ENCODE measurements around the gene MANSC1. TPM values are rescaled to one million over a fixed set of nuclear protein-coding genes. Genes with fewer than 3 reads are reported as not detected.
A peak's percentile ranks its signal among the peaks of the same experiment; 100 is the strongest.

The MANSC1 gene
- total and polyA plus RNA-seq, 9 of the 15 experiments (the other 6 are each of a cell fraction or from before 2014, with no cell fraction given), result 0.76 to 8.6 (median 3.1) TPM

DNA sequence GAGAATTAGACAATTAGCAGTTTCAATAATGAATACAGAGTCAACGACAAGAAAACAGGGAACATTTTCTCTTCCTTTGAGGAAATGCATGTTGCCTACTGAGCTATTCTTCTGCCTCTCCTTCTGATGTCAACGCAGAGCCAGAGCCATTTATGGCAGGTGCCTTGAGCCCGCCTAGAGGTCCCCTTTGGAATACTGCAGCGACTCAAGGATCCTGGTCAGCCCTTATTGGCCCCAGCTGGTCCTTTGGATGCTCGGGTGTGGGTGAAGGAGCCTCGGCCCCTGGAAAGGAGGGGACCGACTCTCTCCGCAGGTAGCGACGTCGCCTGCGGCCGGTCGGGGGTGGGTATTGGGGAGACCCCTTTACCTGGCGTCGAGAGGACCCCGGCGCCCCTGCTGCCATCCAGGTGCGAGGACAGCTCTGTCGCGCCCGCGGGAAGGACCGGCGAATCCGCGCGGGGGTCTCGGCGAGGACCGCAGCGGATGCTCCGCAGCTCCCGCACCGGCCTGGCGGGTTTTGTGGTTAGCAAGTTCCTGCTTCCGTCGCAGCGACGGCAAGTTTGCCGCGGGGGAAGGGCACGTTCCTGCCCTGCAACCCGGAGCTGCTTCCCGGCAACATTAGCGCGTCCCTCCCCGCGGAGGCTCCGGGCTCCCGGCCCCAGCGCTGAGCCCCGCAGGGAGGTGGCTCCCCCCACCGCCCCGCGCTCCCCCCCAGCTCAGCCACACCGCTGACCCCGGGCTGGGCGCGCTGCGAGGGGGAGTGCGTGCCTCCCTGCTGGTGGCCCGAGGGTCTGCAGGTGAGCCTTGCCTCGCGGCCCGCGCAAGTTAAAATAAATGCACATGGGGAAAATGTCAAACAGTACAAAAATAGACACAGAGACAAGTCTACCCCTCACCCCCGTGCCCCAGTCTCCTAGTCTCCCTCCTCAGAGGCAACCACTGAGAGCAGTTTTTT lies at the start of gene MANSC1 (continued):
- TF ChIP-seq, protein P1, sequence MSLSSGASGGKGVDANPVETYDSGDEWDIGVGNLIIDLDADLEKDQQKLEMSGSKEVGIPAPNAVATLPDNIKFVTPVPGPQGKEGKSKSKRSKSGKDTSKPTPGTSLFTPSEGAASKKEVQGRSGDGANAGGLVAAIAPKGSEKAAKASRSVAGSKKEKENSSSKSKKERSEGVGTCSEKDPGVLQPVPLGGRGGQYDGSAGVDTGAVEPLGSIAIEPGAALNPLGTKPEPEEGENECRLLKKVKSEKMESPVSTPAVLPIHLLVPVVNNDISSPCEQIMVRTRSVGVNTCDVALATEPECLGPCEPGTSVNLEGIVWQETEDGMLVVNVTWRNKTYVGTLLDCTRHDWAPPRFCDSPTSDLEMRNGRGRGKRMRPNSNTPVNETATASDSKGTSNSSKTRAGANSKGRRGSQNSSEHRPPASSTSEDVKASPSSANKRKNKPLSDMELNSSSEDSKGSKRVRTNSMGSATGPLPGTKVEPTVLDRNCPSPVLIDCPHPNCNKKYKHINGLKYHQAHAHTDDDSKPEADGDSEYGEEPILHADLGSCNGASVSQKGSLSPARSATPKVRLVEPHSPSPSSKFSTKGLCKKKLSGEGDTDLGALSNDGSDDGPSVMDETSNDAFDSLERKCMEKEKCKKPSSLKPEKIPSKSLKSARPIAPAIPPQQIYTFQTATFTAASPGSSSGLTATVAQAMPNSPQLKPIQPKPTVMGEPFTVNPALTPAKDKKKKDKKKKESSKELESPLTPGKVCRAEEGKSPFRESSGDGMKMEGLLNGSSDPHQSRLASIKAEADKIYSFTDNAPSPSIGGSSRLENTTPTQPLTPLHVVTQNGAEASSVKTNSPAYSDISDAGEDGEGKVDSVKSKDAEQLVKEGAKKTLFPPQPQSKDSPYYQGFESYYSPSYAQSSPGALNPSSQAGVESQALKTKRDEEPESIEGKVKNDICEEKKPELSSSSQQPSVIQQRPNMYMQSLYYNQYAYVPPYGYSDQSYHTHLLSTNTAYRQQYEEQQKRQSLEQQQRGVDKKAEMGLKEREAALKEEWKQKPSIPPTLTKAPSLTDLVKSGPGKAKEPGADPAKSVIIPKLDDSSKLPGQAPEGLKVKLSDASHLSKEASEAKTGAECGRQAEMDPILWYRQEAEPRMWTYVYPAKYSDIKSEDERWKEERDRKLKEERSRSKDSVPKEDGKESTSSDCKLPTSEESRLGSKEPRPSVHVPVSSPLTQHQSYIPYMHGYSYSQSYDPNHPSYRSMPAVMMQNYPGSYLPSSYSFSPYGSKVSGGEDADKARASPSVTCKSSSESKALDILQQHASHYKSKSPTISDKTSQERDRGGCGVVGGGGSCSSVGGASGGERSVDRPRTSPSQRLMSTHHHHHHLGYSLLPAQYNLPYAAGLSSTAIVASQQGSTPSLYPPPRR (CRISPR knock-in tag; IDR thresholded peaks at IDR 0.05; ENCODE audit: borderline replicate concordance), result no peak
- TF ChIP-seq, protein P2, sequence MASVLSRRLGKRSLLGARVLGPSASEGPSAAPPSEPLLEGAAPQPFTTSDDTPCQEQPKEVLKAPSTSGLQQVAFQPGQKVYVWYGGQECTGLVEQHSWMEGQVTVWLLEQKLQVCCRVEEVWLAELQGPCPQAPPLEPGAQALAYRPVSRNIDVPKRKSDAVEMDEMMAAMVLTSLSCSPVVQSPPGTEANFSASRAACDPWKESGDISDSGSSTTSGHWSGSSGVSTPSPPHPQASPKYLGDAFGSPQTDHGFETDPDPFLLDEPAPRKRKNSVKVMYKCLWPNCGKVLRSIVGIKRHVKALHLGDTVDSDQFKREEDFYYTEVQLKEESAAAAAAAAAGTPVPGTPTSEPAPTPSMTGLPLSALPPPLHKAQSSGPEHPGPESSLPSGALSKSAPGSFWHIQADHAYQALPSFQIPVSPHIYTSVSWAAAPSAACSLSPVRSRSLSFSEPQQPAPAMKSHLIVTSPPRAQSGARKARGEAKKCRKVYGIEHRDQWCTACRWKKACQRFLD (CRISPR knock-in tag; IDR thresholded peaks at IDR 0.05), result no peak
- TF ChIP-seq TEAD1 (CRISPR knock-in tag; IDR thresholded peaks at IDR 0.05) (no peak), ETV1 (tag; conservative IDR thresholded peaks at IDR 0.05; ENCODE audit: low read depth) (peak; percentile 61), SP1 (CRISPR knock-in tag; IDR thresholded peaks at IDR 0.05) (0 out of 2 replicates have a peak, but pooled peaks have one; percentile 14), TCFL5 (CRISPR knock-in tag; conservative IDR thresholded peaks at IDR 0.05) (no peak), HNRNPLL (IDR thresholded peaks at IDR 0.05; ENCODE audit: low read depth, low read length, poor library complexity, severe bottlenecking) (peak; percentile 30), ELF1 (tag; IDR thresholded peaks at IDR 0.05) (peak; percentile 42; the same call in 1 of the 2 replicates), ESRRA (IDR thresholded peaks at IDR 0.05; ENCODE audit: borderline replicate concordance, low read depth) (peak; percentile 79; the same call in 1 of the 2 replicates), RBM22 (IDR thresholded peaks at IDR 0.05; ENCODE audit: low read depth, low read length, poor library complexity, severe bottlenecking) (peak; percentile 30), SRF (CRISPR knock-in tag; IDR thresholded peaks at IDR 0.05) (peak in 1 of 2 experiments; percentile 89; a peak in 2 of 4 replicates)
- TF ChIP-seq, protein P3, sequence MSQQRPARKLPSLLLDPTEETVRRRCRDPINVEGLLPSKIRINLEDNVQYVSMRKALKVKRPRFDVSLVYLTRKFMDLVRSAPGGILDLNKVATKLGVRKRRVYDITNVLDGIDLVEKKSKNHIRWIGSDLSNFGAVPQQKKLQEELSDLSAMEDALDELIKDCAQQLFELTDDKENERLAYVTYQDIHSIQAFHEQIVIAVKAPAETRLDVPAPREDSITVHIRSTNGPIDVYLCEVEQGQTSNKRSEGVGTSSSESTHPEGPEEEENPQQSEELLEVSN (IDR thresholded peaks at IDR 0.05; ENCODE audit: borderline replicate concordance in 1 of 2, extremely low read depth in 1 of 2, insufficient read depth in 1 of 2, insufficient read length in 1 of 2, low read depth in 1 of 2, low read length in 1 of 2, poor library complexity in 1 of 2, severe bottlenecking in 1 of 2), result peak; percentile 71 to 89
- TF ChIP-seq, protein P4, sequence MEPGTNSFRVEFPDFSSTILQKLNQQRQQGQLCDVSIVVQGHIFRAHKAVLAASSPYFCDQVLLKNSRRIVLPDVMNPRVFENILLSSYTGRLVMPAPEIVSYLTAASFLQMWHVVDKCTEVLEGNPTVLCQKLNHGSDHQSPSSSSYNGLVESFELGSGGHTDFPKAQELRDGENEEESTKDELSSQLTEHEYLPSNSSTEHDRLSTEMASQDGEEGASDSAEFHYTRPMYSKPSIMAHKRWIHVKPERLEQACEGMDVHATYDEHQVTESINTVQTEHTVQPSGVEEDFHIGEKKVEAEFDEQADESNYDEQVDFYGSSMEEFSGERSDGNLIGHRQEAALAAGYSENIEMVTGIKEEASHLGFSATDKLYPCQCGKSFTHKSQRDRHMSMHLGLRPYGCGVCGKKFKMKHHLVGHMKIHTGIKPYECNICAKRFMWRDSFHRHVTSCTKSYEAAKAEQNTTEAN (CRISPR knock-in tag; IDR thresholded peaks at IDR 0.05), result no peak
- TF ChIP-seq, protein P5, sequence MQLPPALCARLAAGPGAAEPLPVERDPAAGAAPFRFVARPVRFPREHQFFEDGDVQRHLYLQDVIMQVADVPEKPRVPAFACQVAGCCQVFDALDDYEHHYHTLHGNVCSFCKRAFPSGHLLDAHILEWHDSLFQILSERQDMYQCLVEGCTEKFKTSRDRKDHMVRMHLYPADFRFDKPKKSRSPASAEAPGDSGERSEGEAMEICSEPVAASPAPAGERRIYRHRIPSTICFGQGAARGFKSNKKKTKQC (CRISPR knock-in tag; IDR thresholded peaks at IDR 0.05), result peak; percentile 61; the same call in 1 of the 2 replicates

Data from K562 (cell line).